ENCODE measurements around the gene CCDC24. TPM values are rescaled to one million over a fixed set of nuclear protein-coding genes. Genes with fewer than 3 reads are reported as not detected.

CCDC24 gene
- total and polyA plus RNA-seq, 2 of the 4 experiments (the other 2 are of a cell fraction), result 1.4 to 4.6 TPM

GRCh38 chr1:43947061-43947873 lies 44.1 kb upstream of the CCDC24 start (continued):
- TF ChIP-seq FOS (IDR thresholded peaks at IDR 0.05; ENCODE audit: low read depth, low read length) (no peak), SMC3 (IDR thresholded peaks at IDR 0.05; ENCODE audit: low read depth, low read length) (no peak)

- peak overlapping the region; percentile 81 for H3K4me2 ChIP-seq (ENCODE audit: low read depth, low read length)
- TF ChIP-seq CHD1 (IDR thresholded peaks at IDR 0.05; ENCODE audit: low read depth, low read length), result no peak
- no peak for TF ChIP-seq CEBPB (IDR thresholded peaks at IDR 0.05; ENCODE audit: low read depth, low read length)
- no peak for TF ChIP-seq RCOR1 (IDR thresholded peaks at IDR 0.05; ENCODE audit: insufficient replicate concordance, low read length)
- no peak for TF ChIP-seq ELK1 (IDR thresholded peaks at IDR 0.05; ENCODE audit: borderline replicate concordance, low read depth, low read length)
- TF ChIP-seq RFX5 (IDR thresholded peaks at IDR 0.05; ENCODE audit: low read depth, low read length), result no peak
- no peak for TF ChIP-seq BHLHE40 (IDR thresholded peaks at IDR 0.05; ENCODE audit: low read depth, low read length)
- no peak overlapping the region for H3K18ac ChIP-seq (ENCODE audit: low read depth, low read length)
- H2AFZ ChIP-seq (replicated peaks; ENCODE audit: low read length, poor library complexity), result no peak overlapping the region
- peaks cover 3% of the 10 kb centered on the region for H4K20me1 ChIP-seq (ENCODE audit: insufficient read depth, low read length)
- POLR2A ChIA-PET (ENCODE audit: unreplicated experiment), result no interaction called here
- 0 out of 2 replicates have a peak overlapping the region, but pooled peaks have one; percentile 2 for H3K4ac ChIP-seq (ENCODE audit: low read depth, low read length)
- in situ Hi-C loops (cut with MboI; ENCODE audit: low sequenced_read_pairs), result no loop called here
- DNase-seq (no peak), ATAC-seq (ENCODE audit: low read depth) (no peak)
- peak overlapping the region; percentile 67; the same call in 1 of the 2 replicates for H3K4me3 ChIP-seq (ENCODE audit: insufficient read depth, low read depth, low read length)
- peak overlapping the region; percentile 98 for H2AK9ac ChIP-seq (replicated peaks; ENCODE audit: low read depth, low read length, poor library complexity)
- 0% methylated on average over 1 of the region's 3 CpGs; no CpG with 5 or more reads in 1 of the 2 experiments for WGBS, 2 experiments (ENCODE audit: extremely low coverage in 2 of 2, insufficient read length in 1 of 2)
- H4K8ac ChIP-seq (ENCODE audit: low read depth in 2 of 2, low read length in 2 of 2), result no peak overlapping the region
- no peaks in the 10 kb centered on the region for H3K9me3 ChIP-seq (ENCODE audit: control insufficient read depth, insufficient read depth, low read length)
- H4K91ac ChIP-seq (ENCODE audit: insufficient read depth, low read depth, low read length), result no peak overlapping the region
- no peak overlapping the region for H2BK120ac ChIP-seq (ENCODE audit: low read depth, low read length)
- H2BK15ac ChIP-seq (ENCODE audit: low read depth, low read length), result no peak overlapping the region
- CTCF ChIA-PET, result interaction anchor here (3.5 kb wide), 1 partner anchor 13 kb away, joined by 21 read pairs; no protein-coding TSS in a partner anchor
- H3K14ac ChIP-seq (replicated peaks; ENCODE audit: low read depth, low read length), result peak overlapping the region; percentile 98; the same call in 1 of the 2 replicates
- no TSS peak for BruUV-seq (replicated peaks)
- peak overlapping the region; percentile 96 for H3K9ac ChIP-seq (ENCODE audit: low read depth, low read length)
- peak overlapping the region; percentile 65; the same call in 1 of the 2 replicates for H3K23ac ChIP-seq (ENCODE audit: low read depth, low read length)
- no peak overlapping the region for H4K5ac ChIP-seq (ENCODE audit: low read depth, low read length)
- intact Hi-C loops (cut with micrococcal nuclease), result loop anchor here (2.0 kb wide), 1 partner anchor 21 kb away; no protein-coding TSS in a partner anchor
- peaks cover 17 to 57% of the 10 kb centered on the region in 2 experiments for H3K79me1 ChIP-seq (ENCODE audit: low read depth in 1 of 2, low read length in 2 of 2)
- H3K4me1 ChIP-seq (ENCODE audit: control insufficient read depth, insufficient read depth, low read length), result peaks cover 15% of the 10 kb centered on the region
- H3K9me1 ChIP-seq (ENCODE audit: insufficient read depth, low read length), result peaks cover 14% of the 10 kb centered on the region
- H3K27ac ChIP-seq (ENCODE audit: insufficient read depth, low read length), result no peak overlapping the region
- H2AK5ac ChIP-seq (ENCODE audit: low read depth, low read length), result no peak overlapping the region
- H3K27me3 ChIP-seq (ENCODE audit: control insufficient read depth, insufficient read depth, low read length), result no peaks in the 10 kb centered on the region
- no peak overlapping the region for H2BK20ac ChIP-seq (ENCODE audit: low read depth, low read length)
- peaks cover 5% of the 10 kb centered on the region for H3K36me3 ChIP-seq (ENCODE audit: control insufficient read depth, insufficient read depth, low read length)
- H2BK5ac ChIP-seq (ENCODE audit: low read depth, low read length, poor library complexity, severe bottlenecking), result no peak overlapping the region
- dilution Hi-C loops (cut with HindIII; ENCODE audit: low sequenced_read_pairs, unreplicated experiment), result no loop called here
- no peak overlapping the region for H3K56ac ChIP-seq (ENCODE audit: extremely low read depth, insufficient read depth, low read length)
These were observed 43.4 kb upstream of the CCDC24 start for GRCh38 chr1:43947874-43948437.
